SK-N-SH (cell line): ENCODE results near the gene PDCL2. TPM values are rescaled to one million over a fixed set of nuclear protein-coding genes. Genes with fewer than 3 reads are reported as not detected.
A peak's percentile ranks its signal among the peaks of the same experiment; 100 is the strongest.

ENCODE experiments used
- CTCF ChIA-PET: fragments of 300-600, 350-600 bp; formaldehyde crosslinking; extraction: SDS; loops from one replicate; lab custom pipeline; 2021; lab: Yijun Ruan, JAX
- POLR2A ChIA-PET: fragments of 350-600 bp; sonication (Branson Sonifier 250); formaldehyde crosslinking; extraction: SDS; loops from one replicate; lab custom pipeline; 2020; ENCODE audit warnings: antibody characterized with exemption, inconsistent platforms; lab: Yijun Ruan, JAX
- DNase-seq: peaks from one replicate; pipeline ENCODE4 v3.0.0; 2012
- H2AFZ ChIP-seq: fragments of 200-600 bp; sonication (generic); 2 replicates; pipeline ENCODE4 v1.8.1; 2016; ENCODE audit warnings: antibody characterized with exemption, mild to moderate bottlenecking, low read depth
- H3F3A ChIP-seq: fragments of 200-600 bp; sonication (generic); replicated peaks from 2 replicates; pipeline ENCODE3; 2016; ENCODE audit warnings: antibody characterized with exemption, mild to moderate bottlenecking; ENCODE audit not compliant: insufficient read depth
- H3K27ac ChIP-seq, 2 experiments: fragments of 200-500 bp in 1 of 2; fragments of 200-600 bp in 1 of 2; sonication (Bioruptor generic) in 1 of 2; sonication (generic), shearing (Covaris generic) in 1 of 2; 2 replicates each; pipeline versions ENCODE4 v1.5.1 to v1.6.1; 2014 to 2016; ENCODE audit warnings: low read depth in 2 of 2, inconsistent platforms in 1 of 2, low read length in 1 of 2, mild to moderate bottlenecking in 1 of 2, mixed read lengths in 1 of 2
- H3K27me3 ChIP-seq: fragments of 200-600 bp; sonication (generic), shearing (Covaris generic); 2 replicates; pipeline ENCODE4 v1.6.1; 2016; ENCODE audit warnings: mixed run types; ENCODE audit not compliant: insufficient read depth
- H3K36me3 ChIP-seq, 2 experiments: fragments of 200-500 bp in 1 of 2; fragments of 200-600 bp in 1 of 2; sonication (Bioruptor generic) in 1 of 2; sonication (generic) in 1 of 2; replicated peaks in 1 of 2; 2 replicates each; pipeline versions ENCODE3 to v1.5.1; 2014 to 2016; ENCODE audit warnings: low read length in 1 of 2, mild to moderate bottlenecking in 1 of 2; ENCODE audit not compliant: insufficient read depth in 2 of 2, control insufficient read depth in 1 of 2
- H3K4me1 ChIP-seq, 2 experiments: fragments of 200-500 bp in 1 of 2; fragments of 200-600 bp in 1 of 2; sonication (Bioruptor generic) in 1 of 2; sonication (generic), shearing (Covaris generic) in 1 of 2; 2 replicates each; pipeline versions ENCODE4 v1.5.1 to v1.6.1; 2014 to 2016; ENCODE audit warnings: low read depth in 1 of 2, low read length in 1 of 2, mixed run types in 1 of 2; ENCODE audit not compliant: insufficient read depth in 2 of 2, control insufficient read depth in 1 of 2
- H3K4me2 ChIP-seq: fragments of 200-600 bp; sonication (generic), shearing (Covaris generic); 2 replicates; pipeline ENCODE4 v1.6.1; 2017; ENCODE audit warnings: mixed run types
- H3K4me3 ChIP-seq, 2 experiments: fragments of 200-500 bp in 1 of 2; fragments of 200-600 bp in 1 of 2; sonication (Bioruptor generic) in 1 of 2; sonication (generic), shearing (Covaris generic) in 1 of 2; 2 replicates each; pipeline versions ENCODE4 v1.5.1 to v1.8.1; 2014 to 2016; ENCODE audit warnings: low read depth in 2 of 2, inconsistent platforms in 1 of 2, low read length in 1 of 2, mild to moderate bottlenecking in 1 of 2, mixed read lengths in 1 of 2, moderate library complexity in 1 of 2
- H3K79me2 ChIP-seq: fragments of 200-600 bp; sonication (generic); 2 replicates; pipeline ENCODE4 v1.8.1; 2017; ENCODE audit warnings: mild to moderate bottlenecking; ENCODE audit not compliant: insufficient read depth
- H3K9ac ChIP-seq: fragments of 200-600 bp; sonication (generic); 2 replicates; pipeline ENCODE4 v1.6.1; 2017; ENCODE audit warnings: mixed run types
- H3K9me2 ChIP-seq: fragments of 200-600 bp; sonication (generic); 2 replicates; pipeline ENCODE4 v1.6.1; 2017; ENCODE audit warnings: mixed run types
- H3K9me3 ChIP-seq: fragments of 200-600 bp; sonication (generic); 2 replicates; pipeline ENCODE4 v1.6.1; 2017; ENCODE audit warnings: mixed run types, mild to moderate bottlenecking, moderate library complexity
- H4K20me1 ChIP-seq: fragments of 200-600 bp; sonication (generic); 2 replicates; pipeline ENCODE4 v1.6.1; 2017; ENCODE audit warnings: mild to moderate bottlenecking, mixed run types; ENCODE audit not compliant: insufficient read depth
- CHD2 ChIP-seq: fragments of 150-350 bp; IDR thresholded peaks from 2 replicates; pipeline ENCODE4 v1.6.1; 2018; ENCODE audit warnings: low read length; ENCODE audit not compliant: partially characterized antibody
- ELF1 ChIP-seq: IDR thresholded peaks from 2 replicates; pipeline ENCODE4 v1.4.0; 2012
- FOSL2 ChIP-seq: IDR thresholded peaks from 2 replicates; pipeline ENCODE4 v1.4.0; 2012; ENCODE audit warnings: low read depth, mild to moderate bottlenecking, moderate library complexity, borderline replicate concordance
- JUND ChIP-seq: IDR thresholded peaks from 2 replicates; pipeline ENCODE4 v1.4.0; 2012
- MEF2A ChIP-seq: IDR thresholded peaks from 2 replicates; pipeline ENCODE4 v1.4.0; 2012; ENCODE audit warnings: low read depth, borderline replicate concordance
- MXI1 ChIP-seq: IDR thresholded peaks from 2 replicates; pipeline ENCODE4 v1.6.1; 2012; ENCODE audit warnings: mild to moderate bottlenecking, low read depth, low read length, improper control_type of control experiment
- NRF1 ChIP-seq: IDR thresholded peaks from 2 replicates; pipeline ENCODE4 v1.6.1; 2012; ENCODE audit warnings: low read depth, mild to moderate bottlenecking, low read length
- POLR2AphosphoS5 ChIP-seq: IDR thresholded peaks from 2 replicates; pipeline ENCODE4 v1.6.1; 2012; ENCODE audit warnings: low read depth, low read length
- RCOR1 ChIP-seq: fragments of 150-350 bp; IDR thresholded peaks from 2 replicates; pipeline ENCODE4 v1.6.1; 2017; ENCODE audit warnings: antibody characterized with exemption, low read length
- RFX5 ChIP-seq: IDR thresholded peaks from 2 replicates; pipeline ENCODE4 v1.6.1; 2012; ENCODE audit warnings: mild to moderate bottlenecking, improper control_type of control experiment, low read length
- RXRA ChIP-seq: IDR thresholded peaks from 2 replicates; pipeline ENCODE4 v1.4.0; 2012; ENCODE audit warnings: low read depth, mild to moderate bottlenecking, borderline replicate concordance
- TCF12 ChIP-seq: IDR thresholded peaks from 2 replicates; pipeline ENCODE4 v1.4.0; 2012
- WGBS: methylation state at CpG from one replicate; pipeline ENCODE4 v1.1.6; 2017; ENCODE audit warnings: low lambda C conversion rate; 5-methylcytosine and 5-hydroxymethylcytosine counted together
- polyA plus RNA-seq, 3 experiments: library from polyadenylated mRNA; depleted of rRNA; stranded (reverse); fragments of >200 nt; gene quantifications; 2 replicates each; pipeline ENCODE4 v1.2.3, GENCODE V29; 2012
- TF ChIP-seq, protein P1 (sequence below): IDR thresholded peaks from 2 replicates; pipeline ENCODE4; 2012
- TF ChIP-seq, protein P2 (sequence below): IDR thresholded peaks from 2 replicates; pipeline ENCODE4 v1.4.0; 2012; ENCODE audit warnings: low read depth, borderline replicate concordance
- TF ChIP-seq, protein P3 (sequence below): fragments of 200-600 bp; sonication (generic); IDR thresholded peaks from 2 replicates; pipeline ENCODE4 v1.6.1; 2017; ENCODE audit warnings: antibody characterized with exemption, mild to moderate bottlenecking, moderate library complexity

The PDCL2 gene
- polyA plus RNA-seq, 1 of the 3 experiments (the other 2 are of a cell fraction), result not detected

DNA sequence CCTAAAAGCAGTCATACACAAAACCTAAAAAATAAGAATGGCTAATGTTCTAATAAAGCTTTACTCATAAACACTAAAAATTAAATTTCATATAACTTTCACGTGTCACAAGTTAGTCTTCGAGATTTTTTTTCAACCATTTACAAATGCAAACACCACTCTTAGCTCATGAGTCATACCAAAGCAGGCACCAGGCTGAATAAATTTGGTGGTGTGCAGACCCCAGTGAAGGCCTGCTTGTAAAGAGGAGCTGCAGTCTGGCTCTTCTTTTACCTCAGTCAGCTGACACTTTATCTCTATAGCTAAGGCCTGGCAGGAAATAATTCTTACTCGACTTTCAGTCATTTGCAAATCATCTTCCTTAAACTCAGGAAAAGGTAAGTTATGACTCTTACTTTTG lies 82.8 kb downstream of the PDCL2 start:
- Histone ChIP-seq H3K4me1 (no peaks in the 10 kb centered on the region; a peak in 1 of 4 replicates), H3K9me3 (no peaks in the 10 kb centered on the region), H3K9ac (no peak overlapping the region), H3K27me3 (no peaks in the 10 kb centered on the region), H3K4me2 (no peak overlapping the region), H2AFZ (no peak overlapping the region), H3K27ac (peak overlapping the region in 1 of 2 experiments; percentile 21; a peak in 2 of 4 replicates), H3K4me3 (no peak overlapping the region), H3K79me2 (peaks cover 39% of the 10 kb centered on the region; the same call in 1 of the 2 replicates), H3F3A (peaks cover 24% of the 10 kb centered on the region), H4K20me1 (no peaks in the 10 kb centered on the region), H3K9me2 (no peaks in the 10 kb centered on the region), H3K36me3 (peaks cover 0 to 5% of the 10 kb centered on the region in 2 experiments)
- DNase-seq, result no peak
- ChIA-PET POLR2A (no interaction called here), CTCF (interaction anchor here (1.5 kb wide), 1 partner anchor 10 kb away, joined by 8 read pairs; no protein-coding TSS in a partner anchor)
- 49% methylated on average over 3 of the region's 3 CpGs for WGBS
- TF ChIP-seq FOSL2 (no peak), ELF1 (no peak), RCOR1 (no peak), MEF2A (no peak), RXRA (no peak), NRF1 (no peak)
- TF ChIP-seq, protein P1, sequence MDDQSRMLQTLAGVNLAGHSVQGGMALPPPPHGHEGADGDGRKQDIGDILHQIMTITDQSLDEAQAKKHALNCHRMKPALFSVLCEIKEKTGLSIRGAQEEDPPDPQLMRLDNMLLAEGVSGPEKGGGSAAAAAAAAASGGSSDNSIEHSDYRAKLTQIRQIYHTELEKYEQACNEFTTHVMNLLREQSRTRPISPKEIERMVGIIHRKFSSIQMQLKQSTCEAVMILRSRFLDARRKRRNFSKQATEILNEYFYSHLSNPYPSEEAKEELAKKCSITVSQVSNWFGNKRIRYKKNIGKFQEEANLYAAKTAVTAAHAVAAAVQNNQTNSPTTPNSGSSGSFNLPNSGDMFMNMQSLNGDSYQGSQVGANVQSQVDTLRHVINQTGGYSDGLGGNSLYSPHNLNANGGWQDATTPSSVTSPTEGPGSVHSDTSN, result no peak

DNA sequence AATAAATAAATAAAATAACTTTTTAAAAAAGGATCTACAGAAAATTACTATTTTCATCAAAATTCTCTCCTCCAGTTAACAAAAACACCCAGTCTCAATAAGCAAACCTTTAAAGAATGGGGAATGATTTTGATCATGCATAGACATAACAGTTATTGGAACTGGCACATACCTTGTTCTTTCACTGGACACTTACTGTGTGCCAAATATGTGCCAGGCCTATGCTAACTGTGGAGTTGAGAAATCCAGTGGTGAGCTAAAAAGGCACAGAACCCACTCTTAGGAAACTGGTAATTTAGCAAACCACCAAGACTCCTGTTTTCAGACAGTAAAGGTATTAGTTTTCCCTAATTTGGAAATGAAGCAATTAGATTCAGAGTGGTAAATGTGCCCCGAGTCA lies 84.4 kb downstream of the PDCL2 start:
- Histone ChIP-seq H3K4me3 (no peak overlapping the region), H3K9me3 (no peaks in the 10 kb centered on the region), H3K4me1 (no peaks in the 10 kb centered on the region; a peak in 1 of 4 replicates), H4K20me1 (no peaks in the 10 kb centered on the region), H3F3A (peaks cover 14% of the 10 kb centered on the region), H2AFZ (no peak overlapping the region), H3K36me3 (peaks cover 2 to 5% of the 10 kb centered on the region in 2 experiments), H3K9ac (no peak overlapping the region), H3K27me3 (no peaks in the 10 kb centered on the region), H3K9me2 (no peaks in the 10 kb centered on the region), H3K27ac (no peak overlapping the region)
- DNase-seq, result no peak
- WGBS, result 100% methylated on average over 1 of the region's 1 CpG
- CTCF ChIA-PET, result no interaction called here
- POLR2A ChIA-PET, result no interaction called here
- TF ChIP-seq, protein P2, sequence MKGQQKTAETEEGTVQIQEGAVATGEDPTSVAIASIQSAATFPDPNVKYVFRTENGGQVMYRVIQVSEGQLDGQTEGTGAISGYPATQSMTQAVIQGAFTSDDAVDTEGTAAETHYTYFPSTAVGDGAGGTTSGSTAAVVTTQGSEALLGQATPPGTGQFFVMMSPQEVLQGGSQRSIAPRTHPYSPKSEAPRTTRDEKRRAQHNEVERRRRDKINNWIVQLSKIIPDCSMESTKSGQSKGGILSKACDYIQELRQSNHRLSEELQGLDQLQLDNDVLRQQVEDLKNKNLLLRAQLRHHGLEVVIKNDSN, result no peak
- TF ChIP-seq MEF2A (no peak), ELF1 (no peak), CHD2 (no peak), MXI1 (no peak), JUND (no peak), TCF12 (no peak), POLR2AphosphoS5 (no peak), RFX5 (no peak)
- TF ChIP-seq, protein P3, sequence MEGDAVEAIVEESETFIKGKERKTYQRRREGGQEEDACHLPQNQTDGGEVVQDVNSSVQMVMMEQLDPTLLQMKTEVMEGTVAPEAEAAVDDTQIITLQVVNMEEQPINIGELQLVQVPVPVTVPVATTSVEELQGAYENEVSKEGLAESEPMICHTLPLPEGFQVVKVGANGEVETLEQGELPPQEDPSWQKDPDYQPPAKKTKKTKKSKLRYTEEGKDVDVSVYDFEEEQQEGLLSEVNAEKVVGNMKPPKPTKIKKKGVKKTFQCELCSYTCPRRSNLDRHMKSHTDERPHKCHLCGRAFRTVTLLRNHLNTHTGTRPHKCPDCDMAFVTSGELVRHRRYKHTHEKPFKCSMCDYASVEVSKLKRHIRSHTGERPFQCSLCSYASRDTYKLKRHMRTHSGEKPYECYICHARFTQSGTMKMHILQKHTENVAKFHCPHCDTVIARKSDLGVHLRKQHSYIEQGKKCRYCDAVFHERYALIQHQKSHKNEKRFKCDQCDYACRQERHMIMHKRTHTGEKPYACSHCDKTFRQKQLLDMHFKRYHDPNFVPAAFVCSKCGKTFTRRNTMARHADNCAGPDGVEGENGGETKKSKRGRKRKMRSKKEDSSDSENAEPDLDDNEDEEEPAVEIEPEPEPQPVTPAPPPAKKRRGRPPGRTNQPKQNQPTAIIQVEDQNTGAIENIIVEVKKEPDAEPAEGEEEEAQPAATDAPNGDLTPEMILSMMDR, result no peak
- TF ChIP-seq, protein P1, result no peak
- TF ChIP-seq, all 33 proteins: peak for 0
- no peak overlapping the region for H3K4me2 ChIP-seq
- H3K79me2 ChIP-seq, result peaks cover 45% of the 10 kb centered on the region; the same call in 1 of the 2 replicates

Other genes starting within 250 kb of the PDCL2 start
- 5.1 TPM in 2 replicates for gene SRD5A3, start 246.0 kb downstream of the PDCL2 start, polyA plus RNA-seq (2012; rRNA removed)
- 58.6 and 89.2 TPM in 2 replicates for gene TMEM165, start 196.3 kb downstream of the PDCL2 start, polyA plus RNA-seq (2012; rRNA removed)
- gene CLOCK, start 45.3 kb downstream of the PDCL2 start, polyA plus RNA-seq (2012; rRNA removed), result 4.2 and 5.5 TPM in 2 replicates
- 0.65 and 0.66 TPM in 2 replicates for gene NMU, start 44.1 kb upstream of the PDCL2 start, polyA plus RNA-seq (2012; rRNA removed)
- gene EXOC1L, start 227.5 kb upstream of the PDCL2 start, polyA plus RNA-seq (2012; rRNA removed), result not detected in 2 replicates